ENCODE measurements around the gene RNF220. TPM values are rescaled to one million over a fixed set of nuclear protein-coding genes. Genes with fewer than 3 reads are reported as not detected.

Gene RNF220
- total RNA-seq, 2 donors from 2014 or later: 121 to 125 TPM

- DNase-seq (ENCODE audit: low spot score): no peak
Observed at GRCh38 chr1:44566281-44567046, 161.4 kb downstream of the RNF220 start.

GRCh38 chr1:44568128-44568900 is 163.3 kb downstream of the RNF220 start:
- DNase-seq (ENCODE audit: low spot score) (no peak), ATAC-seq (ENCODE audit: insufficient number of reproducible peaks, low FRiP score, low read depth) (no peak)
- Histone ChIP-seq H3K4me3 (no peak overlapping the region), H3K4me1 (ENCODE audit: control insufficient read depth in 1 of 2, low read depth in 2 of 2) (no peaks in the 10 kb centered on the region), H3K36me3 (no peaks in the 10 kb centered on the region), H3K9me3 (no peaks in the 10 kb centered on the region), H3K27me3 (replicated peaks; ENCODE audit: insufficient read depth) (no peaks in the 10 kb centered on the region), H3K27ac (no peak overlapping the region)
- TF ChIP-seq CTCF (IDR thresholded peaks at IDR 0.05): no peak

More at GRCh38 chr1:44566281-44567046, 161.4 kb downstream of the RNF220 start:
- ATAC-seq (ENCODE audit: insufficient number of reproducible peaks, low FRiP score, low read depth): no peak
- Histone ChIP-seq H3K27ac (no peak overlapping the region), H3K4me1 (ENCODE audit: control insufficient read depth in 1 of 2, low read depth in 2 of 2) (no peaks in the 10 kb centered on the region), H3K27me3 (replicated peaks; ENCODE audit: insufficient read depth) (no peaks in the 10 kb centered on the region), H3K36me3 (no peaks in the 10 kb centered on the region), H3K9me3 (no peaks in the 10 kb centered on the region), H3K4me3 (no peak overlapping the region)
- no peak for TF ChIP-seq CTCF (IDR thresholded peaks at IDR 0.05)

- DNase-seq (ENCODE audit: low spot score) (no peak), ATAC-seq (ENCODE audit: insufficient number of reproducible peaks, low FRiP score, low read depth) (no peak)
- Histone ChIP-seq H3K36me3 (no peaks in the 10 kb centered on the region), H3K4me3 (no peak overlapping the region), H3K9me3 (no peaks in the 10 kb centered on the region), H3K4me1 (ENCODE audit: control insufficient read depth in 1 of 2, low read depth in 2 of 2) (no peaks in the 10 kb centered on the region), H3K27me3 (replicated peaks; ENCODE audit: insufficient read depth) (no peaks in the 10 kb centered on the region), H3K27ac (no peak overlapping the region)
- no peak for TF ChIP-seq CTCF (IDR thresholded peaks at IDR 0.05)
Observed at GRCh38 chr1:44569491-44569890, 164.4 kb downstream of the RNF220 start.

GRCh38 chr1:44571712-44572571 is 166.9 kb downstream of the RNF220 start:
- TF ChIP-seq CTCF (IDR thresholded peaks at IDR 0.05): no peak
- no peak for ATAC-seq (ENCODE audit: insufficient number of reproducible peaks, low FRiP score, low read depth)
- no peak for DNase-seq (ENCODE audit: low spot score)

GRCh38 chr1:44572572-44572879 is 167.5 kb downstream of the RNF220 start:
- Histone ChIP-seq H3K27me3 (replicated peaks; ENCODE audit: insufficient read depth) (no peaks in the 10 kb centered on the region), H3K4me1 (ENCODE audit: control insufficient read depth in 1 of 2, low read depth in 2 of 2) (no peaks in the 10 kb centered on the region), H3K36me3 (no peaks in the 10 kb centered on the region), H3K4me3 (no peak overlapping the region), H3K27ac (no peak overlapping the region), H3K9me3 (no peaks in the 10 kb centered on the region)
- DNase-seq (ENCODE audit: low spot score) (no peak), ATAC-seq (ENCODE audit: insufficient number of reproducible peaks, low FRiP score, low read depth) (no peak)
- no peak for TF ChIP-seq CTCF (IDR thresholded peaks at IDR 0.05)

More at GRCh38 chr1:44571712-44572571, 166.9 kb downstream of the RNF220 start:
- Histone ChIP-seq H3K9me3 (no peaks in the 10 kb centered on the region), H3K4me1 (ENCODE audit: control insufficient read depth in 1 of 2, low read depth in 2 of 2) (no peaks in the 10 kb centered on the region), H3K4me3 (no peak overlapping the region), H3K36me3 (no peaks in the 10 kb centered on the region), H3K27ac (no peak overlapping the region), H3K27me3 (replicated peaks; ENCODE audit: insufficient read depth) (no peaks in the 10 kb centered on the region)

All from thoracic aorta (tissue), 2 donors.